Bone marrow (tissue), 2 donors: Measurements from ENCODE around the gene RBM19.

Experiments used
- DNase-seq, 2 donors: peaks; one replicate each; lab custom pipeline; 2025; lab: John Stamatoyannopoulos, UW

Gene RBM19

GRCh38 chr12:113776536-113776935 is 189.6 kb downstream of the RBM19 start:
- DNase-seq, result no peak

GRCh38 chr12:113774526-113774925 is 191.6 kb downstream of the RBM19 start:
- no peak for DNase-seq

- no peak for DNase-seq
Observed at GRCh38 chr12:113772505-113773030, 193.6 kb downstream of the RBM19 start.

GRCh38 chr12:113770389-113770865 is 195.7 kb downstream of the RBM19 start:
- no peak for DNase-seq

GRCh38 chr12:113769305-113769704 is 196.8 kb downstream of the RBM19 start:
- DNase-seq, result no peak

GRCh38 chr12:113768850-113769249 is 197.3 kb downstream of the RBM19 start:
- DNase-seq, result no peak

- no peak for DNase-seq
Observed at GRCh38 chr12:113766879-113767878, 198.9 kb downstream of the RBM19 start.
